Activated T-helper 9 cell treated with anti-CD3 and anti-CD28 coated beads, Interleukin-2, amount 50 U/mL, for 16 hours (primary cell): ENCODE results near the gene METTL15.
"Not testable (repeated sequence)": the region's sequence is repeated elsewhere in the genome, so short reads cannot be mapped to it uniquely, and the experiment has no call there.

Experiments used
- DNase-seq: peaks from one replicate; pipeline ENCODE4 v3.0.0-alpha.2; 2020; ENCODE audit warnings: low read depth

The METTL15 gene, protein sequence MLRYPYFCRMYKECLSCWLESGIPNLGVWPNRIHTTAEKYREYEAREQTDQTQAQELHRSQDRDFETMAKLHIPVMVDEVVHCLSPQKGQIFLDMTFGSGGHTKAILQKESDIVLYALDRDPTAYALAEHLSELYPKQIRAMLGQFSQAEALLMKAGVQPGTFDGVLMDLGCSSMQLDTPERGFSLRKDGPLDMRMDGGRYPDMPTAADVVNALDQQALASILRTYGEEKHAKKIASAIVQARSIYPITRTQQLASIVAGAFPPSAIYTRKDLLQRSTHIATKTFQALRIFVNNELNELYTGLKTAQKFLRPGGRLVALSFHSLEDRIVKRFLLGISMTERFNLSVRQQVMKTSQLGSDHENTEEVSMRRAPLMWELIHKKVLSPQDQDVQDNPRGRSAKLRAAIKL

DNA sequence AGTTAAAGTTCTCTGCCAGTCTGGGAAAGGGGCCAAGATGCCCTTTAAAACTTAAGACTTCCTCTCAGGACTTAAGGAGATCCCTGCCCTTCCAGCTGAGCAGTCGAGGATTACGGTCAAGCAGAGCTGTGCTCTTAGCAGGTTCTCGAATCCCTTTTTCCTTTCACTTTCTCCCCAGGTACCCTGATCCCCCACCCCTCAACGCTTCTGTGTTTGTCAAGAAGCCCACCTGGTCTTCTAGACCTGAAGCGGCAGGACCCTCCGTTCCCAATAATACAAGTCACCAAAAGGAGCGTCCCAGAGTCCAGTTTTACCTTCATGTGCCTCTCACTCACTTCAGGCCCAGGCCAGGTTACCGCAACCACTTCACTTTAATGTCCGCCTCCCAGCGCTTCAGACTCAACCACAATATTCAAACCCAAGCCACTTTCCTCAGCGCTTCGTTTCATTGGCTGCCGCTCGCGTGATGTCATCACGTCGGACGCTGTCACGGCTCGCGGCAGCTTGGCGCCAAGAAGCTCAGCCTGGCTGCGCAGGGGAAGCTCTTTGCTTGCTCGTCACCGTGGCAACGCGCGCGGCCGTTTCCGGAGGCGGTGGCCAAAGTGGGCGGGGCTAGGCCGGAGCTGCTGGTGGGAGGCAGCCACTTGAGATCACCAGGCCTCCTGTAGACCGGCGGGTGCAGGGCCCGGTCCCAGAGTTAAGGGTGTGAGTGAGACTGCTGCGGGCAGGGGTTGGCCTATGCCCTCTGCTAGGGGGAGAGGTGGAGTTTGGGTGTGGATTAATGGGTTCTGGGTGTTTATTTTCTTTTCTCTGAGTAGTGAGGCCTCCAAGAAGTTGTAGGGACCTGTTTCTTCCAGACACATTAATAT is at the start of gene METTL15, which contains the start of gene KIF18A:
Gene METTL15, plus strand, starts transcription at position 639 of the 869 bp plus-strand sequence. CDS start 4,947 bp downstream, outside the sequence.
Gene KIF18A, minus strand, starts transcription at position 407 of the 869 bp plus-strand sequence. CDS start 10,209 bp downstream, outside the sequence.
- peak; percentile 96 for DNase-seq

DNA sequence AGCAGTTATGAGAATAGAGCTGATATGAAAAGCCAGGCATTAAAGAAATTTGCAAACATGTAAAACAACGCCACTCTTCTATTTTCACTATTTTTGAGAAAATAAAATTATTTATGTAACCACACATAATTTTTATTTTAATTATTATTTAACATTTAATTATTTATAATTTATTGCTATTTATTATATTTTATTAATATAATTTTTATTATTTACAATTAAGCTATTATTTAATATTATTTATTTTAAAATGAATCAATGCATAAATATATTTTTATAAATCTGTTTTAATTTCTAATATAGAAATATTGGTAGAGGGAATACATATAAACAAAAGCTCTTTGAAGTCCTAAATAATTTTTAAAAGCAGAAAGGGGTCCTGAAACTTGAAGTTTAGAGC is 36.9 kb upstream of the METTL15 start:
- DNase-seq = no peak

DNA sequence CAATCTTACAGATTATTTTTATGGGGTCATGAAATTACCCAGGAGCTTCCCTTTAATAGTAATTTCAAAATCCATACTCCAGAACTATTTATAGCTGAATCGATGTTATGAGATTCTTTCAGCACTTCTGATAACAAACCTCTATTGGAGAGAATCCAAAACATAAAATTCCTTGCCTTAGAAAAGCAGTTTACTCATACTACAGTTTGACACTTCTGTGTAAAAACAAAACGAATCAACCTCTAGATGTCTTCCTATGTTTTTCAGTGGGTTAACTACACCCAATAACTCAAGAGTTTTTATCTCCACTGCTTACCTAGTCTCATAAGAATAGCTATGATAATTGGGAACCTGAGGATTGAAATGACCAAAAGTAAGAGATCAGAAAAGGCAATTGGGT is 35.9 kb upstream of the METTL15 start:
- DNase-seq = no peak

DNA sequence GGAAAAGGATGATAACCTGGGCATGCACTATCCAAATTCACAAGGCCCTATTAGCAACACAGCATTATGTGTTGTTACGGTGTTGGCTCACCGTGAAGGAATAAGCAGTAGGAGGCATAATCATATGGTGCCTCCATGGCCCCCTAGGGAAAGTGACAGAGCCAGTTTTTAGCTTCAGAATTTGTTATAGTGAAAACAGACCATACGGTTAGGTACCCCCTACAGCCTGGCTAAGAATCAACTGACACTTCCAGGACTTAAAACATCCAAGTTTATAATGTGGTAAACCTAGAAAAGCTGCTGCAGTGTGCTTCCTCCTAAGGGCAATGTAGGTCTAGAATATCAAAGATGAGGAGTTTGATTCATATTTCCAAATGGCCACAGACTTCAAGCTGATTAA is 30.7 kb upstream of the METTL15 start:
- no peak for DNase-seq

GRCh38 chr11:28083118-28083517 is 25.1 kb upstream of the METTL15 start:
- DNase-seq = no peak

DNA sequence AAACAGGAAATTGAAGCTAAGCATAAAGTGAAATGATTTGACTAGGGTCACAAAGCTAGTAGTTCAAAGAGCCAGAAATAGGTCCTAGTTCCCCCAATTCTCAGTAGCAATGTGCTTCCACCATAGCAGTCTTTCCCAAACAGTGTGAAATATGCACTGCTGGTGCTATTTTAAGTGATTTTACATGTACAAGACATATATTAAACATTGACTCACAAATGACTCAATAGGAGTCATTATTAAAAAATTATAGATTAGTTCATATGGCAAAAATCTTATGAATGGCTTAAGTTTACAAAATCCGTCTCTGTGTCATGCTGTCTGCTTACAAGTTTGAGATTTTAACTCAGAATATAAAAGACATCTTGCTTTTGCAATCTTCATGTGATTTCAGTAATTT is 21.6 kb upstream of the METTL15 start:
- no peak for DNase-seq

DNA sequence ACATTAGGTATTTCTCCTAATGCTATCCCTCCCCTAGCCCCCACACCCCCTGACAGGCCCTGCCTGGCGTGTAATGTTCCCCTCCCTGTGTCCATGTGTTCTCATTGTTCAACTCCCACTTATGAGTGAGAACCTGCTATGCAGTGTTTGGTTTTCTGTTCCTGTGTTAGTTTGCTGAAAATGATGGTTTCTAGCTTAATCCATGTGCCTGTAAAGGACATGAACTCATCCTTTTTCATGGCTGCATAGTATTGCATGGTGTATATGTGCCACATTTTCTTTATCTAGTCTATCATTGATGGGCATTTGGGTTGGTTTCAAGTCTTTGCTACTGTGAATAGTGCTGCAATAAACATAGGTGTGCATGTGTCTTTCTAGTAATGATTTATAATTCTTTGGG is 21.0 kb upstream of the METTL15 start:
- DNase-seq = not testable (repeated sequence)

GRCh38 chr11:28087693-28088092 is 20.5 kb upstream of the METTL15 start:
- DNase-seq = not testable (repeated sequence)

DNA sequence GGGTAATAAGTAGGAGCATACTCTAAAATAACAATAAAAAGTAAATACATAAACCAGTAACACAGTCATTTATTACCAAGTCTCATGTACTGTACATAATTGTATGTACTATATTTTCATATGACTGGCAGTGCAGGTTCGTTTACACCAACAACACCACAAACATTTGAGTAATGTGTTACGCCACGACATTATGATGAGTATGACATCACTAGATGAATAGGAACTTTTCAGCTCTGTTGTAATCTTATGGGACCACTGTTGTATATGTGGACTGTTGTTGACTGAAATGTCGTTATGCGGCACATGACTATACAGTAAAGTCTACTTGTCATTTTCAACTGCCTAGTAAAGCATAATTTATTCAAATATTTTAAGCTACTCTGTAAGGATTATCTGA is 18.8 kb upstream of the METTL15 start:
- DNase-seq = no peak

GRCh38 chr11:28090052-28090749 is 18.0 kb upstream of the METTL15 start:
- no peak for DNase-seq

- no peak for DNase-seq
Observed at GRCh38 chr11:28092786-28093185, 15.4 kb upstream of the METTL15 start.

DNA sequence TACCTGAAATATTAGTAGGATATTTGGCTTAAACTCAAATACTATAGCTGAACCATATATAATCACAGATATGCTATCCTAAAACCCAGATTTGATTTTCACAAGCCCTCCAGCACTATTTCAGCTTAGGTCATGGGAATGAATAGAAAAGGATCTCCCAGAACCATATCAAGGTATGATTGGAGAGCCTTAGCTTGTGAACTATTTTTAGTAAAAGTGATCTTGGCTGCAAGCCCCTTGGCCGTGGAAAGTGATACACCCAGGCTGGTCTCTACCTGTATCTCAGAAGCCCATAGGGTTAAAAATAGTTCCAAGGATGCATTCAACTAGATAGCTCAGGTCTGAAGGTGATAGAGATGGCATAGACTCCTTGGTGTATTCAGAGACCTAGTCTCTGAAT is 9.9 kb upstream of the METTL15 start:
- no peak for DNase-seq

GRCh38 chr11:28099715-28100114 is 8.5 kb upstream of the METTL15 start:
- no peak for DNase-seq

DNA sequence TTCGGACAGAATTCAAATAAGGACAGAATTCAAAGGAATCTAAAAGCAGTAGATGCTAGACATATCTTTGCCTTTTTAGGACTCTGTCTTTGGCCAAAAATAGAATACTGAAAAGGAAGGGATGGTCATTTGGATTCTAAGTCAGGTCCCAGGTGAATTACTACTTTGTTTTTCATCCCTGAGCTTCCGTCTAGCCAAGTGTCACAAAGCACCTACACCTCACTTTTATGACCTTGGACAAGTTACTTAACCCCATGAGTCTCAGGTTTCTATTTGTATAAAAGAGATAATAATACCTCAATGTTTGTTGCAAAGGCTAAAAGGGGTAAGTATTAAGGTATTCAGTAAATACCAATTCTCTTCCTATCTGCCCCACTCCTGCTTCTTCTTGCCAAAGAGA is 7.5 kb upstream of the METTL15 start:
- DNase-seq = no peak

GRCh38 chr11:28102300-28102699 is 5.9 kb upstream of the METTL15 start:
- not testable (repeated sequence) for DNase-seq

DNA sequence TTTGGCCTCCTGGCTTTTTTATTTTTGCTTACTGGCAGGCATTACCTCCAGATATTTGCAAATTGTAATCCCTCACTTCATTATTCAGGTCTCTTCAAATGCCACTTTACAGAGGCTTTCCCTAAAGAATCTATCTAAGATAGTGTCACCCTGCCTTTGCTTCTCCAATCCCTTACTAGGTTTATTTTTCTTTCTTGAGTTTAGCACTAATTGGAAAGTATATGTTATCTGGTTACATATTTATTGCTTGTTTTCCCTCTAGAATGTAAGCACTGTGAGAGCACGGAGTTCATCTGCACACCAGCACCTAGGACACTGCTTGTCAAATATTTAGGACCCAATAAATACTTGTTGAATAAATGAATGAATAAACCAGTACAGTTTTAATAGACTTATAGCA is 3.8 kb upstream of the METTL15 start:
- DNase-seq = no peak

DNA sequence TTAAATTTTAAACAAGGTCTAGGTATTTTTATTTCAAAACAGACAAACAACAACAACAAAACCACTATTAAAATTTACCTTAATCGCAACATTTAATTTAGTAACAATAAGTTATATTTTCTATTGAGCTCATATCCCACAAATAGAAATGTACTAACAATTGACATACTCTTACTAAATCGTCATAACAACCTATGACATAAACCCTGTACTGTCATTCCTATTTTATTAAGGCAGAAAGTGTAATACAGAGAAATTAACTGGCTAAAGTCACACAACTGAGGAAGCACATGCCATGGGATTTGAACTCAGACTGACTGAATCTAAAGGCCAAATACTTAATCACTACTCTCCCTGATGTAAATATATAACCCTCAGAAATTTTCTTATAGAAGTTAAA is 3.2 kb upstream of the METTL15 start:
- DNase-seq = no peak

GRCh38 chr11:28105869-28106268 is 2.3 kb upstream of the METTL15 start:
- no peak for DNase-seq

DNA sequence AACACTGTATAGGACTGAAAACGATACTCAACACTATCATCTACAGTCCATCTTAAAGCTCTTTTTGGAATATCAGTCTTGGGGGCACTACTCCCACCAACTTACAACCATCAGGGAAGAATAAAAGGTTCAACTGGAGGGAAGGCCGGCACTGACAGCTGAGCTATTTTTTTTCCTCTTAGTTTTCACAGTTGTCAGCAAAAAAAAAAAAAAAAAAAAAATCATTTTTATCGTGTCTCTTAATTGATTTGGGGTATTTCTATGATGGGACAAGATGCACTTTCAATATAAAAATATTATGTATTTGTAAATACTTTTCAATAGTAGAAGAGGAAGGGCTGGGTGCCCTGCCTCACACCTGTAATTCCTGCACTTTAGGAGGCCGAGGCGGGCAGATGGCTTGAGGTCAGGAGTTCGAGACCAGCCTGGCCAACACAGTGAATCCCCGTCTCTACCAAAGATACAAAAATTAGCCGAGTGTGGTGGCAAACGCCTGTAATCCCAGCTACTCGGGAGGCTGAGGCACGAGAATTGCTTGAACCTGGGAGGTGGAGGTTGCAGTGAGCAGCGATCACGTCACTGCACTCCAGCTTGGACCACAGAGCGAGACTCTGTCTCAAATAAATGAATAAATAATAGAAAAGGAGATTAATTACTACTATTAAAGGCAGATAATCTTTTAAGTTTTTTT is 1.7 kb upstream of the METTL15 start:
- DNase-seq = no peak

DNA sequence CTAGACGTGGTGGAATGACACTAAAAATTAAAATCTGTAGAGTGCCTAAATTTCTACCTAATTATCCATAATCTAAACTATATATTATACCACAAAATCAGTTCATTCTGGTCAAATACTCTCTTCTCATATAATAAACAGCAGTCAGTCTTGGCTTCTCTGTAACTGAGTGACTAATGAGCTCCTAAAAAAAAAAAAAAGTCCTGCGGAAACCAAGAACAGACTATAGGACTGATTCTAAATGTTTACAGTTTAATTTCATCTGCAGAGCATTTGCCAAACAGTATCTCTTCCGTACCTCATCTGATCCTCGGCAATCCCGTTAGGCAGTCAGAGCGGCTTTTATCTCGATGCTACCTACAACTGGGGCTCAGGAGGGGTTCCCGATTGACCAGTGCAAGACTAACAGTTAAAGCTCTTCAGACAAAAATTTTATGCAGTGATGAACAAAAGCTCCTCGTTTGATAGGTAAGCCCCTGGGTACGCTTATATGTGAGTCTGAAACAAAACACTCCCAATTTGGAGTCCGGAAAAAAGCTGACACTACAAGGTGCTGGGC is 918 bp upstream of the METTL15 start:
- no peak for DNase-seq

- no peak for DNase-seq
Observed at GRCh38 chr11:28108958-28109357, 770 bp downstream of the METTL15 start.
